Heart right ventricle (tissue), 16 donors: ENCODE results near the gene PDE6G. TPM values are rescaled to one million over a fixed set of nuclear protein-coding genes. Genes with fewer than 3 reads are reported as not detected.

Experiments used
- ATAC-seq, 8 donors: fragments of 200-7000 bp; cut with Tn5 transposase; one replicate each; pipeline ENCODE4 v1.9.1; 2020; ENCODE audit warnings: mild to moderate bottlenecking in 8 of 8, moderate library complexity in 8 of 8, moderate number of reproducible peaks in 1 of 8
- DNase-seq, 2 donors: peaks; one replicate each; pipeline ENCODE4 v3.0.0-alpha.2; 2020
- H3K27ac ChIP-seq, 10 donors: fragments of 200-600 bp; sonication (generic) in 2 of 10; one replicate each; pipeline versions ENCODE4 v1.5.0 to v1.8.0; 2020 to 2022; ENCODE audit warnings: mild to moderate bottlenecking in 3 of 10
- H3K27me3 ChIP-seq, 7 donors: fragments of 200-600 bp; one replicate each; pipeline ENCODE4 v1.8.0; 2021 to 2022; ENCODE audit warnings: mild to moderate bottlenecking in 2 of 7
- H3K36me3 ChIP-seq, 9 donors: fragments of 200-600 bp; sonication (generic) in 1 of 9; one replicate each; pipeline versions ENCODE4 v1.5.0 to v1.8.0; 2020 to 2022; ENCODE audit warnings: mild to moderate bottlenecking in 2 of 9
- H3K4me1 ChIP-seq, 9 donors: fragments of 200-600 bp; sonication (generic) in 1 of 9; one replicate each; pipeline versions ENCODE4 v1.5.0 to v1.8.0; 2020 to 2022; ENCODE audit warnings: mild to moderate bottlenecking in 4 of 9
- H3K4me3 ChIP-seq, 10 donors: fragments of 200-600 bp; sonication (generic) in 2 of 10; one replicate each; pipeline versions ENCODE4 v1.5.0 to v1.8.0; 2020 to 2022; ENCODE audit warnings: mild to moderate bottlenecking in 7 of 10, moderate library complexity in 2 of 10
- H3K9me3 ChIP-seq, 11 donors: fragments of 200-600 bp in 10 of 11; sonication (generic) in 2 of 11; one replicate each; pipeline versions ENCODE4 v1.5.0 to v1.8.0; 2013 to 2022; ENCODE audit warnings: mild to moderate bottlenecking in 2 of 11, control low read depth in 1 of 11, moderate library complexity in 1 of 11
- WGBS, 2 donors: extraction: QIAGEN DNeasy Blood & Tissue Kit; methylation state at CpG; one replicate each; pipeline ENCODE4 v1.1.7; 2013; ENCODE audit warnings: inconsistent platforms in 1 of 2; 5-methylcytosine and 5-hydroxymethylcytosine counted together
- intact Hi-C, 10 donors: fragments of 100-400 bp; cut with DNase I; formaldehyde crosslinking; loops; one replicate each; pipeline versions ENCODE4 v1.11.1 to v1.14.2; 2022
- polyA plus RNA-seq, 2 donors: library from polyadenylated mRNA; stranded (reverse); fragments of 200-250 nt; gene quantifications; one replicate each; pipeline ENCODE4 v1.2.3, GENCODE V29; 2013
- total RNA-seq, 10 donors: library from RNA; stranded (reverse); fragmentation: NEBNext Ultra II Directional in 3 of 10; extraction: Animal tissue kit (Norgen Biotek cat#: 25700) in 3 of 10; gene quantifications; one replicate each; pipeline versions ENCODE4 v1.2.1 to v1.2.4, GENCODE V29; 2021 to 2023
- TF ChIP-seq, protein P1 (sequence below), 9 donors: fragments of 200-600 bp; sonication (generic) in 2 of 9; IDR thresholded peaks; one replicate each; pipeline versions ENCODE4 v1.5.0 to v1.8.0; 2021 to 2022; ENCODE audit warnings: antibody characterized with exemption in 9 of 9, mild to moderate bottlenecking in 5 of 9, moderate library complexity in 1 of 9
- donor health status: Arrhythmogenic right ventricular cardiomyopathy.
- donor health status: ischemic (EF 13 %, LVEDD 7.1; RV severe dilation, severe dysfunction).
- donor health status: healthy with polysubstance abuse.
- donor health status: DM: no; HTN: yes; CAD: no.
- donor health status: DM: no; HTN: no; CAD: no.
- donor health status: ischemic (EF 25% LVEDD 6.9; RV normal size, moderate dysfunction).
- donor health status: ischemic (EF 25% LVEDD 5.7; RV mildly dilated, moderate dysfunction).
- donor health status: healthy.
- donor health status: DM: yes; HTN: yes; CAD: no.
- donor health status: Ischemic cardiomyopathy.
- donor health status: ischemic (EF 35%, LVEDD 5.7; RV mildly dilated, moderate dysfunction).
- donor health status: nonischemic (EF 11% LVEDD 7.7; RV severe dilation, severe dysfunction).
- donor health status: DM: yes; HTN: yes; CAD: no.
- donor health status: PGD.
- donor health status: ischemic (EF 29% LVEDD 5.4; RV normal size, mild dysfunction).
- donor health status: nonischemic (EF 23%, LVEDD 6.1; RV moderate dilation, normal function).

PDE6G gene
- total and polyA plus RNA-seq, 12 donors = 0.38 to 1.3 (median 1.3) TPM; not detected in 9

- WGBS, 2 donors = 64 to 65% methylated on average over 5 of the region's 5 CpGs
- Histone ChIP-seq H3K9me3 (no peaks in the 10 kb centered on the region), H3K4me3 (no peak overlapping the region), H3K4me1 (peaks cover 0 to 24% (median 0%) of the 10 kb centered on the region in 9 donors), H3K36me3 (peaks cover 0 to 3% (median 0%) of the 10 kb centered on the region in 9 donors), H3K27ac (no peak overlapping the region), H3K27me3 (peaks cover 0 to 7% (median 1%) of the 10 kb centered on the region in 7 donors)
- intact Hi-C loops = no loop called here
- TF ChIP-seq, protein P1, sequence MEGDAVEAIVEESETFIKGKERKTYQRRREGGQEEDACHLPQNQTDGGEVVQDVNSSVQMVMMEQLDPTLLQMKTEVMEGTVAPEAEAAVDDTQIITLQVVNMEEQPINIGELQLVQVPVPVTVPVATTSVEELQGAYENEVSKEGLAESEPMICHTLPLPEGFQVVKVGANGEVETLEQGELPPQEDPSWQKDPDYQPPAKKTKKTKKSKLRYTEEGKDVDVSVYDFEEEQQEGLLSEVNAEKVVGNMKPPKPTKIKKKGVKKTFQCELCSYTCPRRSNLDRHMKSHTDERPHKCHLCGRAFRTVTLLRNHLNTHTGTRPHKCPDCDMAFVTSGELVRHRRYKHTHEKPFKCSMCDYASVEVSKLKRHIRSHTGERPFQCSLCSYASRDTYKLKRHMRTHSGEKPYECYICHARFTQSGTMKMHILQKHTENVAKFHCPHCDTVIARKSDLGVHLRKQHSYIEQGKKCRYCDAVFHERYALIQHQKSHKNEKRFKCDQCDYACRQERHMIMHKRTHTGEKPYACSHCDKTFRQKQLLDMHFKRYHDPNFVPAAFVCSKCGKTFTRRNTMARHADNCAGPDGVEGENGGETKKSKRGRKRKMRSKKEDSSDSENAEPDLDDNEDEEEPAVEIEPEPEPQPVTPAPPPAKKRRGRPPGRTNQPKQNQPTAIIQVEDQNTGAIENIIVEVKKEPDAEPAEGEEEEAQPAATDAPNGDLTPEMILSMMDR (IDR thresholded peaks at IDR 0.05) = no peak
- ATAC-seq = no peak
- no peak for DNase-seq
Measured at GRCh38 chr17:81659038-81659437, 2.7 kb upstream of the PDE6G start.

DNA sequence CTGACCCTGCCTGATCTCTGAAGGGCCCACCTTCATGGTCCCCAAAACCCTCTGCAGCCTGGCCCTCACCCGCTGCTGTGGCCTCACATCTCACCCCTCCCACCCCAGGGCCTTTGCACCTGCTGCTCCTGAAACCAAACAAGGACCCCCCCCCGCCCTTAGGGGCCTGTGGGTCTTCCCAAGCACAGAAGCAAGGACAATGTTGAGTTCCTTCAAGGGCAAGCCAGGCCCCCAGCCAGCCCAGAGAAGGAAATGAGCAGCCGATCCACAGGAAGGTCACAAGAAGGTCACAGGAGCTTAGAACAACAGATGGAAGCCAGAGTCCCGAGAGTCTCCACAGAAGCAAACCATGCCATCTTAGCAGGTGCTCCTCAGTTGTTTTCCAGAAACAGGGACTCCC lies 493 bp upstream of the PDE6G start:
- H3K36me3 ChIP-seq = no peaks in the 10 kb centered on the region
- no peak overlapping the region for H3K27ac ChIP-seq
- H3K4me1 ChIP-seq = peaks cover 0 to 24% (median 0%) of the 10 kb centered on the region in 9 donors
- no peak overlapping the region for H3K4me3 ChIP-seq
- peak in 5 of 8 donors; percentile 26 to 48 (median 35) for ATAC-seq
- intact Hi-C loops = no loop called here
- WGBS, 2 donors = 43 to 54% methylated on average over 4 of the region's 4 CpGs
- no peaks in the 10 kb centered on the region for H3K9me3 ChIP-seq
- H3K27me3 ChIP-seq = peaks cover 0 to 23% (median 14%) of the 10 kb centered on the region in 7 donors
- DNase-seq = no peak
- TF ChIP-seq, protein P1 (IDR thresholded peaks at IDR 0.05) = no peak

GRCh38 chr17:81655378-81656117 lies 794 bp downstream of the PDE6G start:
- intact Hi-C loops = no loop called here
- TF ChIP-seq, protein P1 (IDR thresholded peaks at IDR 0.05) = no peak
- H3K4me1 ChIP-seq = peaks cover 0 to 24% (median 0%) of the 10 kb centered on the region in 9 donors
- 72 to 77% methylated on average over 18 of the region's 18 CpGs for WGBS, 2 donors
- no peaks in the 10 kb centered on the region for H3K36me3 ChIP-seq
- DNase-seq (no peak), ATAC-seq (peak in 2 of 8 donors; percentile 7 to 17)
- H3K9me3 ChIP-seq = no peaks in the 10 kb centered on the region
- no peak overlapping the region for H3K27ac ChIP-seq
- peaks cover 0 to 34% (median 21%) of the 10 kb centered on the region in 7 donors for H3K27me3 ChIP-seq
- no peak overlapping the region for H3K4me3 ChIP-seq

- peaks cover 0 to 58% (median 45%) of the 10 kb centered on the region in 7 donors for H3K27me3 ChIP-seq
- no peaks in the 10 kb centered on the region for H3K36me3 ChIP-seq
- TF ChIP-seq, protein P1 (IDR thresholded peaks at IDR 0.05) = no peak
- H3K4me1 ChIP-seq = peaks cover 0 to 27% (median 0%) of the 10 kb centered on the region in 9 donors
- intact Hi-C loops = no loop called here
- peaks cover 0 to 5% (median 0%) of the 10 kb centered on the region in 11 donors for H3K9me3 ChIP-seq
- peak overlapping the region in 2 of 10 donors; percentile 5 to 40 for H3K4me3 ChIP-seq
- DNase-seq = no peak
- 40 to 42% methylated on average over 27 of the region's 27 CpGs for WGBS, 2 donors
- no peak for ATAC-seq
- H3K27ac ChIP-seq = no peak overlapping the region
Measured at GRCh38 chr17:81652906-81653771, 3.2 kb downstream of the PDE6G start.
